ENCODE data around the gene CIDEC. TPM values are rescaled to one million over a fixed set of nuclear protein-coding genes. Genes with fewer than 3 reads are reported as not detected.

CIDEC gene
- total and polyA plus RNA-seq, 5 donors from 2014 or later, result not detected

DNA sequence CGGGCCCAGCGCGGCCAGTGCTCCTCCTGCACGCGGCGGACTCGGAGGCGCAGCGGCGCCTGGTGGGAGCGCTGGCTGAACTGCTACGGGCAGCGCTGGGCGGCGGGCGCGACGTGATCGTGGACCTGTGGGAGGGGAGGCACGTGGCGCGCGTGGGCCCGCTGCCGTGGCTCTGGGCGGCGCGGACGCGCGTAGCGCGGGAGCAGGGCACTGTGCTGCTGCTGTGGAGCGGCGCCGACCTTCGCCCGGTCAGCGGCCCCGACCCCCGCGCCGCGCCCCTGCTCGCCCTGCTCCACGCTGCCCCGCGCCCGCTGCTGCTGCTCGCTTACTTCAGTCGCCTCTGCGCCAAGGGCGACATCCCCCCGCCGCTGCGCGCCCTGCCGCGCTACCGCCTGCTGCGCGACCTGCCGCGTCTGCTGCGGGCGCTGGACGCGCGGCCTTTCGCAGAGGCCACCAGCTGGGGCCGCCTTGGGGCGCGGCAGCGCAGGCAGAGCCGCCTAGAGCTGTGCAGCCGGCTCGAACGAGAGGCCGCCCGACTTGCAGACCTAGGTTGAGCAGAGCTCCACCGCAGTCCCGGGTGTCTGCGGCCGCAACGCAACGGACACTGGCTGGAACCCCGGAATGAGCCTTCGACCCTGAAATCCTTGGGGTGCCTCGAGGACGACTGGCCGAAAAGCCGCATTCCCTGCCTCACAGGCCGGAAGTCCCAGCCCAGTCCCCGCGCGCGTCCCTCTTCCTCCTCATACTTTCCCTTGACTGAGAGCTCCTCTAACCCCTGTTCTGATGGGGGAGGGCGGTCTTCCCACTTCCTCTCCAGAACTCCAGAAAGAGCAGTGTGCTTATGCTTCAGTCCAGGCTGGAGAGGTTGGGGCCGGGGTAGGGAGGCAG lies 35.4 kb upstream of the CIDEC start:
- Histone ChIP-seq H3K4me3 (ENCODE audit: low read depth, low read length) (no peak overlapping the region), H3K27me3 (ENCODE audit: control insufficient read depth, insufficient read depth, low read length) (no peaks in the 10 kb centered on the region), H3K36me3 (ENCODE audit: control insufficient read depth, insufficient read depth, low read length) (no peaks in the 10 kb centered on the region), H3K27ac (ENCODE audit: insufficient read depth, low read length, poor library complexity, severe bottlenecking) (no peak overlapping the region), H3K9me3 (ENCODE audit: control insufficient read depth in 2 of 2, low read length in 2 of 2) (no peaks in the 10 kb centered on the region), H3K4me1 (ENCODE audit: control insufficient read depth, insufficient read depth, low read length, poor library complexity, severe bottlenecking) (peaks cover 31% of the 10 kb centered on the region)
- Mint-ChIP-seq H3K27me3 (peaks cover 5% of the 10 kb centered on the region), H3K9me3 (peaks cover 0 to 2% (median 0%) of the 10 kb centered on the region in 7 donors), H3K27ac (no peak overlapping the region), H3K36me3 (no peaks in the 10 kb centered on the region), H3K4me1 (peaks cover 0 to 28% (median 10%) of the 10 kb centered on the region in 4 donors), H3K4me3 (peak overlapping the region; percentile 43 to 82 (median 74))
- ATAC-seq (ENCODE audit: low read depth in 2 of 2) (peak; percentile 29 to 42), DNase-seq (peak; percentile 16 to 39 (median 26))

DNA sequence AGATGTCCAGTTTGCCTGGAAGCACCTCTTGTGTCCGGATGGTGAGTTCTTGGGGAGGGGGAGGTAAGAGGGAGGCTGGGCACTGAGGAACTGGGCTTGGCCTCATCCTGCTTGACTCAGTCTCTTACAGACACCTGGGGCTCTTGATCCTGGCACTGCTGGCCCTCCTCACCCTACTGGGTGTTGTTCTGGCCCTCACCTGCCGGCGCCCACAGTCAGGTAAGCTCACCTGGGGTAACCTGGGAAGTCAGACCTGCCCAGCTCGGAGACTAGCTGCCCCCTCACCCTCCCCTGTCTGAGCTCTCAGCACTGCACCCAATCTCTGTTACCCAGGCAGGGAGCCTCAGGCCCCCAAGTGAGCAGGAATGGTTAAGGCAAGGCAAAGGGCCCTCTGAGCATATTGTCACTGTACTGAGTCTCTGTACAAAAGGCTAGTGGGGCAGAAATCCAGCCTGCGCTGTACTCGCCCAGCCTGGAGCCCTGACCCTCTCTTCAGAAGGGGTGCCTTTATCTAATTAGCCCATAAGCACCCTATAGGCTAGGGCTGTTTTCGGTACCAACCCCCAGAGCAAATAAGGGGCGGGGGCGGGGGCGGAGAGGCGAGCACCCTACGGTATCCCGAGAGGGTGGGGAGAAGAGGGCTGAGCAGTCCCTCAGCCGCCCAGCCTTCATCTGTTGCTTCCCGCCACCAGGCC lies 34.7 kb upstream of the CIDEC start:
- Mint-ChIP-seq H3K27me3 (peaks cover 5% of the 10 kb centered on the region), H3K27ac (no peak overlapping the region), H3K9me3 (peaks cover 0 to 2% (median 0%) of the 10 kb centered on the region in 7 donors), H3K36me3 (no peaks in the 10 kb centered on the region), H3K4me3 (peak overlapping the region in 3 of 4 donors; percentile 51 to 70 (median 52)), H3K4me1 (peaks cover 2 to 30% (median 10%) of the 10 kb centered on the region in 4 donors)
- Histone ChIP-seq H3K4me3 (ENCODE audit: low read depth, low read length) (no peak overlapping the region), H3K9me3 (ENCODE audit: control insufficient read depth in 2 of 2, low read length in 2 of 2) (no peaks in the 10 kb centered on the region), H3K36me3 (ENCODE audit: control insufficient read depth, insufficient read depth, low read length) (no peaks in the 10 kb centered on the region), H3K27ac (ENCODE audit: insufficient read depth, low read length, poor library complexity, severe bottlenecking) (no peak overlapping the region), H3K4me1 (ENCODE audit: control insufficient read depth, insufficient read depth, low read length, poor library complexity, severe bottlenecking) (peaks cover 33% of the 10 kb centered on the region), H3K27me3 (ENCODE audit: control insufficient read depth, insufficient read depth, low read length) (no peaks in the 10 kb centered on the region)
- DNase-seq, result no peak
- ATAC-seq (ENCODE audit: low read depth in 2 of 2), result peak in 1 of 2 donors; percentile 35

- ATAC-seq (ENCODE audit: low read depth in 2 of 2) (no peak), DNase-seq (no peak)
- Histone ChIP-seq H3K27me3 (ENCODE audit: control insufficient read depth, insufficient read depth, low read length) (no peaks in the 10 kb centered on the region), H3K27ac (ENCODE audit: insufficient read depth, low read length, poor library complexity, severe bottlenecking) (no peak overlapping the region), H3K4me3 (ENCODE audit: low read depth, low read length) (no peak overlapping the region), H3K36me3 (ENCODE audit: control insufficient read depth, insufficient read depth, low read length) (no peaks in the 10 kb centered on the region), H3K9me3 (ENCODE audit: control insufficient read depth in 2 of 2, low read length in 2 of 2) (no peaks in the 10 kb centered on the region), H3K4me1 (ENCODE audit: control insufficient read depth, insufficient read depth, low read length, poor library complexity, severe bottlenecking) (peaks cover 37% of the 10 kb centered on the region)
- H3K36me3 Mint-ChIP-seq, result no peaks in the 10 kb centered on the region
- H3K4me1 Mint-ChIP-seq, result peaks cover 4 to 37% (median 11%) of the 10 kb centered on the region in 4 donors
- peaks cover 5% of the 10 kb centered on the region for H3K27me3 Mint-ChIP-seq
- H3K27ac Mint-ChIP-seq, result no peak overlapping the region
- peaks cover 0 to 2% (median 0%) of the 10 kb centered on the region in 7 donors for H3K9me3 Mint-ChIP-seq
- H3K4me3 Mint-ChIP-seq, result peak overlapping the region in 2 of 4 donors; percentile 19 to 48
Observed at GRCh38 chr3:9914011-9914410, 34.0 kb upstream of the CIDEC start.

DNA sequence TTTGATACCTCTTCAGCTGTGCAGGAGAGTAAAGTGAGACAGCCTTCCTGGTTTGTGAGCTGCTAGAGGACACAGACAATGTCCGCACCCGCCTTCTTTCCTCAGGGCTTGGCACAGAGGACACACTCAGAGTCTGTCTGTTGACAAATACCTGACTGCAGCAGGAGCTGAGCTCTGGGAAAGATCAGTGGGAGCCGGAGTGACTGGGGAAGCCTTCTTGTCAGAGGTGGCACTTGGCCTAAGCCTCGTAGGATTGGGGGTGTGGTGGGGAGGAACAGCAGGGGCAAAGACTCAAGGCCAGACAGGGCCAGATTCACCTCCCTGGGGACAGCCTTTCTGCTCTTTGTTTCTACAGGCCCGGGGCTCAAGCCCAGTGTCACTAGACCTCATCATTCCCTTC lies 33.5 kb upstream of the CIDEC start:
- no peak for DNase-seq
- Mint-ChIP-seq H3K27me3 (peaks cover 5% of the 10 kb centered on the region), H3K36me3 (no peaks in the 10 kb centered on the region), H3K27ac (no peak overlapping the region), H3K9me3 (peaks cover 0 to 2% (median 0%) of the 10 kb centered on the region in 7 donors), H3K4me3 (peak overlapping the region in 3 of 4 donors; percentile 36 to 49 (median 48)), H3K4me1 (peaks cover 4 to 37% (median 11%) of the 10 kb centered on the region in 4 donors)
- Histone ChIP-seq H3K4me3 (ENCODE audit: low read depth, low read length) (no peak overlapping the region), H3K9me3 (ENCODE audit: control insufficient read depth in 2 of 2, low read length in 2 of 2) (no peaks in the 10 kb centered on the region), H3K27ac (ENCODE audit: insufficient read depth, low read length, poor library complexity, severe bottlenecking) (no peak overlapping the region), H3K4me1 (ENCODE audit: control insufficient read depth, insufficient read depth, low read length, poor library complexity, severe bottlenecking) (peaks cover 37% of the 10 kb centered on the region), H3K27me3 (ENCODE audit: control insufficient read depth, insufficient read depth, low read length) (no peaks in the 10 kb centered on the region), H3K36me3 (ENCODE audit: control insufficient read depth, insufficient read depth, low read length) (no peaks in the 10 kb centered on the region)
- ATAC-seq (ENCODE audit: low read depth in 2 of 2), result no peak

DNA sequence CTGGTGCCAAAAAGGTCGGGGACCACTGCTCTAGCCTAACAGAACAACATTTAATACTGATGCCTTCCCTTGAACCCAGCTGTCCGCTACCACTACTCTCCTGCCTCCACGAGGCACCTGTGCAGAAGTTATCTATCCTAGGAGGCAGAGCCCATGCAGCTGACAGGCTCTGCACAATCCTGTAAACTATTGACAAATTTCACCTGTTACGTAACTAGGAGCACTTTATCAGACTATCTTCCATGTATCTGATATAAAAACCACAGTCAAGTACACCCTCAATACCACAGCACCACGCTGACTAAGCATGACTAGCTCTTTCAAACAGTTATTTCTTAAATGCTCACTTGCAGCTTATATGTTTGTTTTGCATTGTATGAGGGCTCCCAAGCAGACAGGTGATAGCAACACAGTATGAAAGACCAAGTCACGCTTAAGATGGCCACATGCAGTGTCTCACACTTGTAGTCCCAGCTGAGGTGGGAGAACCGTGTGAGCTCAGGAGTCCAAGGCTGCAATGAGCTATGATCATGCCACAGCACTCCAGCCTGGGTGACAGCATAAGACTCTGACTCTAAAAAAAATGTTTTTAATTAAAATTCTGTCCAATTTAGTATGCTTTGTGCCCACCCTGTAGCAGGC lies 32.4 kb upstream of the CIDEC start:
- Mint-ChIP-seq H3K27ac (peak overlapping the region in 1 of 3 donors; percentile 98), H3K9me3 (peaks cover 0 to 2% (median 0%) of the 10 kb centered on the region in 7 donors), H3K36me3 (no peaks in the 10 kb centered on the region), H3K4me1 (peaks cover 4 to 37% (median 11%) of the 10 kb centered on the region in 4 donors), H3K4me3 (peak overlapping the region; percentile 10 to 89 (median 36)), H3K27me3 (peaks cover 5% of the 10 kb centered on the region)
- peak in 2 of 3 donors; percentile 32 to 47 for DNase-seq
- Histone ChIP-seq H3K9me3 (ENCODE audit: control insufficient read depth in 2 of 2, low read length in 2 of 2) (no peaks in the 10 kb centered on the region), H3K36me3 (ENCODE audit: control insufficient read depth, insufficient read depth, low read length) (no peaks in the 10 kb centered on the region), H3K27ac (ENCODE audit: insufficient read depth, low read length, poor library complexity, severe bottlenecking) (no peak overlapping the region), H3K27me3 (ENCODE audit: control insufficient read depth, insufficient read depth, low read length) (no peaks in the 10 kb centered on the region), H3K4me3 (ENCODE audit: low read depth, low read length) (no peak overlapping the region), H3K4me1 (ENCODE audit: control insufficient read depth, insufficient read depth, low read length, poor library complexity, severe bottlenecking) (peaks cover 37% of the 10 kb centered on the region)
- peak; percentile 55 to 71 for ATAC-seq (ENCODE audit: low read depth in 2 of 2)

DNA sequence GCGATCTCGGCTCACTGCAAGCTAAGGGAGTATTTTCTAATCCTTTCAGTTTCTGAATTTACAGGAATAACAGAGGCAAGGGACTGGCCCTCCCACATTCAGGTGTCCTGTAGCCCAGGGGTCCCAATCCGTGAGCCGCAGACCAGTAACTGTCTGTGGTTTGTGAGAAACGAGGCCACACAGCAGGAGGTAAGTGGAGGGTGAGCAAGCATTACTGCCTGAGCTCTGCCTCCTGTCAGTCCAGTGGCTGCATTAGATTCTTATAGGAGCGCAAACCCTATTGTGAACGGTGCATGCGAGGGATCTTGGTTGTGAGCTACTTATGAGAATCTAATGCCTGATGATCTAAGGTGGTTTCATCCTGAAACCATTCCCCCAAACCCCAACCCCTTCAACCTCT lies 31.8 kb upstream of the CIDEC start:
- peaks cover 5% of the 10 kb centered on the region for H3K27me3 Mint-ChIP-seq
- Histone ChIP-seq H3K36me3 (ENCODE audit: control insufficient read depth, insufficient read depth, low read length) (no peaks in the 10 kb centered on the region), H3K4me3 (ENCODE audit: low read depth, low read length) (no peak overlapping the region), H3K4me1 (ENCODE audit: control insufficient read depth, insufficient read depth, low read length, poor library complexity, severe bottlenecking) (peaks cover 37% of the 10 kb centered on the region), H3K27me3 (ENCODE audit: control insufficient read depth, insufficient read depth, low read length) (no peaks in the 10 kb centered on the region), H3K9me3 (ENCODE audit: control insufficient read depth in 2 of 2, low read length in 2 of 2) (no peaks in the 10 kb centered on the region), H3K27ac (ENCODE audit: insufficient read depth, low read length, poor library complexity, severe bottlenecking) (no peak overlapping the region)
- no peak for ATAC-seq (ENCODE audit: low read depth in 2 of 2)
- peak overlapping the region in 1 of 3 donors; percentile 98 for H3K27ac Mint-ChIP-seq
- no peaks in the 10 kb centered on the region for H3K36me3 Mint-ChIP-seq
- DNase-seq, result no peak
- peaks cover 0 to 2% (median 0%) of the 10 kb centered on the region in 7 donors for H3K9me3 Mint-ChIP-seq
- H3K4me1 Mint-ChIP-seq, result peaks cover 4 to 37% (median 11%) of the 10 kb centered on the region in 4 donors
- H3K4me3 Mint-ChIP-seq, result peak overlapping the region in 1 of 4 donors; percentile 10

DNA sequence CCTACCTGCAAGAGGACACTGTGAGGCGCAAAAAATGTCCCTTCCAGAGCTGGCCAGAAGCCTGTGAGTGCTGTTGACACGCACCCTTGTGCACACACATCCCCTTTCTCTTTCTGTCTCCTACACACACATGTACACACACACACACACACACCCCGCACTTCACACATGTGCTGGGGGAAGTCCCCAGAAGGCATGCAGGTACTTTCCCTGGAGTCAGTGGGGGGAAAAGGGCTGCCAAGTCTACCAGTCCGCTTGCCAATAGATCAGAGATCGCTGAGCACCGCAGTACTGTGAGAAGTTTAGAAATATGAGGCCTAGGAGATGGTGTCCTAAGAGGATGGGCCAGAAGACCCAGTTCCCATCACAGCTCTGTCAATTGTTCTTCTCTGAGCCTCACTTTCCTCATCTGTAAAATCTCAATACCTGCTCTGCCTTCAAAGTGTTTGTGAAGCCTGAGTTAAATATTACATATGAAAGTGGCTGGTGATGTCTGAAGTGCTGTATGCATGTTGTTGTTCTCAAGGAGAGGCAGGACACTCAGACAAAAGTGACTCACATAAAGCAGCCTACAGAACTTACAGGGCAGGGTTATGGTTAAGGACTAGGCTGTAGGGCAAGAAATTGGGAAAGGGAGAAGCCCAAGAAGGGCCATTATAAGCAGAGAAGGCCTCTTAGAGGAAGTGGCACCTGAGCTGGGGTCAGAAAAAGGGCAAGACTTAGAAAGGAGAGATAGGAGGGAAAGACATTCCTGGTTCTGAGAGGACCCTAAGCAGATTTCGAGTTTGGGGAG lies 29.4 kb upstream of the CIDEC start:
- no peak overlapping the region for H3K4me3 ChIP-seq (ENCODE audit: low read depth, low read length)
- H3K27me3 Mint-ChIP-seq, result peaks cover 5% of the 10 kb centered on the region
- peaks cover 18% of the 10 kb centered on the region for H3K4me1 ChIP-seq (ENCODE audit: control insufficient read depth, insufficient read depth, low read length, poor library complexity, severe bottlenecking)
- no peaks in the 10 kb centered on the region for H3K36me3 Mint-ChIP-seq
- H3K9me3 ChIP-seq (ENCODE audit: control insufficient read depth in 2 of 2, low read length in 2 of 2), result no peaks in the 10 kb centered on the region
- DNase-seq, result no peak
- H3K27me3 ChIP-seq (ENCODE audit: control insufficient read depth, insufficient read depth, low read length), result no peaks in the 10 kb centered on the region
- no peak for ATAC-seq (ENCODE audit: low read depth in 2 of 2)
- peak overlapping the region in 1 of 4 donors; percentile 57 for H3K4me3 Mint-ChIP-seq
- peaks cover 4 to 24% (median 11%) of the 10 kb centered on the region in 4 donors for H3K4me1 Mint-ChIP-seq
- no peak overlapping the region for H3K27ac ChIP-seq (ENCODE audit: insufficient read depth, low read length, poor library complexity, severe bottlenecking)
- H3K27ac Mint-ChIP-seq, result peak overlapping the region; percentile 28 to 52 (median 33)
- no peaks in the 10 kb centered on the region for H3K36me3 ChIP-seq (ENCODE audit: control insufficient read depth, insufficient read depth, low read length)
- peaks cover 0 to 2% (median 0%) of the 10 kb centered on the region in 7 donors for H3K9me3 Mint-ChIP-seq

Measured in CD4-positive, CD25-positive, alpha-beta regulatory T cell (primary cell).